GM18870 (cell line): ENCODE data around the gene NPB.

Experiments used
- ATAC-seq: cut with Tn5 transposase; IDR thresholded peaks from one replicate; pipeline ENCODE4 v1.9.1; 2021; ENCODE audit warnings: moderate library complexity; ENCODE audit not compliant: unreplicated experiment

NPB gene

GRCh38 chr17:81902023-81902652 lies at the start of gene NPB:
Gene NPB, plus strand, starts transcription at chr17:81902238. Its CDS starts 40 bp downstream, at chr17:81902278.
- ATAC-seq, result no peak

- ATAC-seq, result no peak
Observed at GRCh38 chr17:81854974-81855774, 46.9 kb upstream of the NPB start.

- ATAC-seq, result no peak
Observed at GRCh38 chr17:81858170-81858966, 43.7 kb upstream of the NPB start.

GRCh38 chr17:81858967-81859905 lies 42.8 kb upstream of the NPB start:
- no peak for ATAC-seq

- no peak for ATAC-seq
Observed at GRCh38 chr17:81859906-81860755, 41.9 kb upstream of the NPB start, which contains the start of gene P4HB. Gene P4HB, minus strand, starts transcription at chr17:81860535. Its CDS starts 64 bp downstream, at chr17:81860471.

- ATAC-seq, result peak; percentile 91
Observed at GRCh38 chr17:81860756-81861568, 41.1 kb upstream of the NPB start.

- no peak for ATAC-seq
Observed at GRCh38 chr17:81863123-81863675, 38.8 kb upstream of the NPB start.

- ATAC-seq, result no peak
Observed at GRCh38 chr17:81863833-81864768, 37.9 kb upstream of the NPB start.

- no peak for ATAC-seq
Observed at GRCh38 chr17:81865358-81865732, 36.7 kb upstream of the NPB start.

- ATAC-seq, result no peak
Observed at GRCh38 chr17:81865733-81866439, 36.2 kb upstream of the NPB start.

- ATAC-seq, result no peak
Observed at GRCh38 chr17:81866440-81867169, 35.4 kb upstream of the NPB start.

- no peak for ATAC-seq
Observed at GRCh38 chr17:81867170-81867990, 34.7 kb upstream of the NPB start.

- no peak for ATAC-seq
Observed at GRCh38 chr17:81867991-81868673, 33.9 kb upstream of the NPB start.

- no peak for ATAC-seq
Observed at GRCh38 chr17:81868674-81869220, 33.3 kb upstream of the NPB start.
